Activated T-cell treated with anti-CD3 and anti-CD28 coated beads for 4 hours (primary cell): ENCODE data around the gene MCTP1.

Source experiments
- DNase-seq: peaks from one replicate; pipeline ENCODE4 v3.0.0-alpha.2; 2020

Gene MCTP1

GRCh38 chr5:95069948-95070347, 214.9 kb downstream of the MCTP1 start:
- no peak for DNase-seq

GRCh38 chr5:95069021-95069420, 215.9 kb downstream of the MCTP1 start:
- DNase-seq = no peak

GRCh38 chr5:95068289-95068910, 216.5 kb downstream of the MCTP1 start:
- DNase-seq = no peak

- DNase-seq = no peak
These were observed 218.8 kb downstream of the MCTP1 start for GRCh38 chr5:95066048-95066447.

GRCh38 chr5:95063492-95063891, 221.4 kb downstream of the MCTP1 start:
- no peak for DNase-seq

GRCh38 chr5:95060098-95060497, 224.8 kb downstream of the MCTP1 start:
- no peak for DNase-seq

GRCh38 chr5:95059636-95060035, 225.3 kb downstream of the MCTP1 start:
- DNase-seq = no peak

- no peak for DNase-seq
These were observed 227.3 kb downstream of the MCTP1 start for GRCh38 chr5:95057615-95058014.

GRCh38 chr5:95053253-95053652, 231.6 kb downstream of the MCTP1 start:
- DNase-seq = no peak

GRCh38 chr5:95050708-95051107, 234.2 kb downstream of the MCTP1 start:
- no peak for DNase-seq

GRCh38 chr5:95048628-95049027, 236.3 kb downstream of the MCTP1 start:
- DNase-seq = no peak

GRCh38 chr5:95045181-95045965, 239.5 kb downstream of the MCTP1 start:
- DNase-seq = no peak

GRCh38 chr5:95044096-95044495, 240.8 kb downstream of the MCTP1 start:
- no peak for DNase-seq

- DNase-seq = no peak
These were observed 241.2 kb downstream of the MCTP1 start for GRCh38 chr5:95043648-95044047.

GRCh38 chr5:95043234-95043633, 241.7 kb downstream of the MCTP1 start:
- no peak for DNase-seq

- DNase-seq = no peak
These were observed 242.9 kb downstream of the MCTP1 start for GRCh38 chr5:95042037-95042436.

- no peak for DNase-seq
These were observed 248.8 kb downstream of the MCTP1 start for GRCh38 chr5:95035891-95036685.

GRCh38 chr5:95032801-95033200, 252.1 kb downstream of the MCTP1 start:
- no peak for DNase-seq

- DNase-seq = no peak
These were observed 255.1 kb downstream of the MCTP1 start for GRCh38 chr5:95029569-95030366.

GRCh38 chr5:95027775-95028174, 257.1 kb downstream of the MCTP1 start:
- no peak for DNase-seq

GRCh38 chr5:95027151-95027721, 257.7 kb downstream of the MCTP1 start:
- no peak for DNase-seq

GRCh38 chr5:95026718-95027117, 258.2 kb downstream of the MCTP1 start:
- no peak for DNase-seq
